Skin of body (tissue), 2 donors: Measurements from ENCODE around the gene ASPHD2. TPM values are rescaled to one million over a fixed set of nuclear protein-coding genes. Genes with fewer than 3 reads are reported as not detected.

Experiments used
- DNase-seq: peaks from one replicate; lab custom pipeline; 2025; lab: John Stamatoyannopoulos, UW
- total RNA-seq: library from RNA; depleted of rRNA; stranded (reverse); fragments of >200 nt; gene quantifications from one replicate; pipeline ENCODE4 v1.2.3, GENCODE V29; 2014

Gene ASPHD2
- total RNA-seq, 1 donor from 2014 or later, result 0.89 TPM

DNA sequence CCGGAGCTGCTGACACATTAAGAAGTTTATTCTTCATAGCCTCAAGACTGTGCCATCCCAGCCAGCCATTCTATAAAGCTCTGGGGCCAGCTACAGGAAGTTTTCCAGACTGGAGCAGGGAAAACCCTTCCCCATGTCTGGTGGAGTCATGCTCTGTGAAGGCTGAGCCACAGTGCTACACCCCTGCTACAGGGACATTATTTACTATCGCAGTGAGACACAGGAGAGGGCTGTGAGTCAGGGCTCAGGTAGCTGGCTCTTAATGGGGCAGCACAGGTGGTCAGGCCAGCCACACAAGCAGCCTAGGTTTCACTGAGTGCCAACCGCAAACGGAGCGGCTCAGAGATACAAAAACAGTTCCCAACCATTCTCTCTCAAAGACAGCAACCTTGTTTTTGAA lies 42.5 kb downstream of the ASPHD2 start:
- no peak for DNase-seq

DNA sequence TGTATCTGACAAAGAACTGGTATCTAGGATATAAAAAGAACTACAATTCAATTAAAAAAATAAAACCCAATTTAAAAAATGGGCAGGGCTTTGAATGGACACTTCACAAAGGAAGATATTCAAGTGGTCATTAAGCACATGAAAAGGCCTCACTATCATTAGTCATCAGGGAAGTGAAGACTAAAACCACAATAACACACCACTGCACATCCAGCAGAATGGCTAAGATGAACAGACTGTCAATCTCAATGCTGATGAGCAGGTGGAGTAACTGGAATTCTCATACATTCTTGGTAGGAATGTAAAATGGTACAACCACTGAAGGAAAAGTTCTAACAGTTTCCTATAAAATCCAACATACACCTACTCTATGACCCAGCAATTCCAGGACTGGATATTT lies 45.6 kb downstream of the ASPHD2 start:
- DNase-seq, result no peak

DNA sequence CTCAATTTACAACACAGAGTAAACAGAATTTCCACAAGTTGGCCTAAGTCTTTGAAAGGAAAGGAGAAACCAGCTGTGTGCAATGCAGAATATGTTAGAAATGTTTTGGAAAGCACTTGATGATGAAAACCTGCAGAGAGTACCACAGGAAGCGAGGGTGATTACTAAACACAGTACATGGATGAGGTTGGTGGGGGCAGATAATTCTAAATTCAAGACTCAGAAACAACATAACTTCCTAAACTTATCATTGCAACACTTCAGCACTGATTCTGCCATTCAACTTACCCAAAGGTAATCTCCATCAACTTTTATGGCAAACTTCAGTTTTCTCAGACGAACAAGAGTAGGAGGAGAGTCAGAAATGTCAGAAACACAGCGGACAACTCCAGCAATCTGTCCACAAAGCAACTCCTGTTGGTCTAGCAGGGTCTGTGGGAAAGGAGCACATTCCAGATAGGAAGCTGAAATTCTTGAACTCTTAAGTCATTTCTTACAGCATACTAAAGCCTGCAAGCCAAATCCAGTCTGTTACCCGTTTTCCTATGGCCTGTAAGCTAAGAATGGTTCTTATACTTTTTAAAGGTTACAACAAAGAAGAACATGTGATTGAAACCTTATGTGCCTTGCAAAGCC lies 47.8 kb downstream of the ASPHD2 start:
- no peak for DNase-seq

DNA sequence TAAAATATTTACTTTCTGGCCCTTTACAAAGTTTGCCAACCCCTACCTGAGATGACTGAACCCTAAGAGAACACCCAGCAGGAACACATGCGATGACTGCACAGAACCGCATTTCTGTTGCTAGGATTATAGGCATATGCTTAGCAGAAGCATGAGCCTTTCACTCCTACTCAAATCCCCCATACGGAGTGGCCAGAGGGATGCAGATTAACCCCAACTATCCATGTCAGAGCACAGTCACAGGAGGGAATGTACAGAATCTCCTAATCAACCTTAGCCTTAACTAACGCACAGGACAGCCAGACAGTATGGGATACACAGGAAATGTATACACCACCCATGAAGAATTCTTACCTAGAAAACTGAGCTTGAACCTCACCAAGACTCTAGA lies 48.3 kb downstream of the ASPHD2 start:
- no peak for DNase-seq

DNA sequence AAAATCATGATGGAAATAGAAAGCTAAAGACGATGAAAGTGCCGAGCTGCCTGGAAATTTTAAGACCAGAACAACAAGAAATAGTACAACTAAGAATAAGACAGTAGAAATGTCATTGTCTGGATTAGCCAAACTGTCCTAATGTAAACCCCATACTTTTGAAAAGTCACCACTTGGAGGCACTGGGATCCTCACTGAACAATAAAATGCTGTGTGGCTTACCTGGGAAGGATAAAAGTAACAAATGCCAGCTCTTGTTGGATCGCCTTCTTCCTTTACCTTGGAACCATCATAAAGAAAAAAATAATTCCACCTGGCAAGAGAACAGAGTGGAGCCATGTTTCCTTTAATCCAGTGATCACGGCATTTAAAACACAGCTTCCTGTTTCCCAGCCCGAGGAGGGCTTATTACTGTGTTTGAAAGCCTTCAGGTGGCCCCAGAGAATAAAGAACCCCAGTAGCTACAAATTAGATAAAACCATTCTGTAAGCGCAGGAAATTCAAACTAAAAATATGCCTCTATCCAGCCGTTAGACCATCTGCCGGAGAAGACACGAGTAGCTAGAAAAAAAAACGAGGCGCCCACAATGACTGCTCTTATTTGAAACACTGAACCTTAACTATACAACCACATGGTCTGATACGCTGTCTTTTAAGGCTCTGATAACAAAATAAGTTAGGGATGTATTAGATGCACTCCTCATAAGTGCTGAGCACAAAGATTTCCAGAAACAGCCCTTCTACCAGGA lies 50.2 kb downstream of the ASPHD2 start:
- no peak for DNase-seq

DNA sequence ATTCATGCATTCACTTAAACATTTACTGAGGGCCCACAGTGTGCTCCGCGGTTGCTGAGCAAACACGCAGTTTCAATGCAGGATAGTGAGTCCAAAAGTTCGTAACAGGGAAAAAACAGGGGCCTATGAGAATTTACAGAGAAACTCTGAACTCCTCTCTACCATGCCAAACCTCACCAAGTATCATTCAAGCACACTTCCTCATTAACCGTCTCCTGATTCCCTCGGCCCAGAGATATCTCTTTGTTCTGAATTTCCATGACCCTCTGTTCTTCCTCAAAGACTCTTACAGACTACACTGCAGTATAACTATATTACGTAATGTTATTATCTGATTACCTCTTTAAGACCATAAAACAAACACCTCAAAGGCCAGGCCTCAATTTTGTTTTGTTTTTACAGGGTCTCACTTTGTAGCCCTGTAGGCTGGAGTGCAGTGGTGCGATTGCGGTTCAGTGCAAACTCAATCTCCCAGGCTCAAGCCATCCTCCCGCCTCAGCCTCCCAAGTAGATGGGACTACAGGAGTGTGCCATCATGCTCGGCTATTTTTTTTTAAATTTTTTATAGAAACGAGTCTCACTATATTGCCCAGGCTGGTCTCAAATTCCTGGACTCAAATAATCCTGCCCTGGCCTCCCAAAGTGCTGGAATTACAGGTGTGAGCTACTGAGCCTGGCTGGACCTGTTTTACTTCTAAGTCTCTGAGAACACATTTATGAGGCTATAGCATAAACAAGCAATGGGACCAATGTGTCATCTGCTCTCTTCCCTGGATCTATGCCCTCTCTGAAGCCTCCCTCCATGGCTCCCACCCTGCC lies 50.9 kb downstream of the ASPHD2 start:
- no peak for DNase-seq

DNA sequence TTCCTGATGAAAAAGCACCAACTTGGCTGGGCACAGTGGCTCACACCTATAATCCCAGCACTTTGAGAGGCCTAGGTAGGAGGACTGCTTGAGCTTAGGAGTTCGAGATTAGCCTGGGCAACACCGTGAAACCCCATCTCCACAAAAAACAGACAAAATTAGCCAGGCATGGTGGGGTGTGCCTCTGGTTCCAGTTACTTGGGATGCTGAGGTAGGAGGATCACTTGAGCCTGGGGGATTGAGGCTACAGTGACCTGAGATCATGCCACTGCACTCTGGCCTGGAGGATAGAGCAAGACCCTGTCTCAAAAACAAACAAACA lies 51.5 kb downstream of the ASPHD2 start:
- no peak for DNase-seq

DNA sequence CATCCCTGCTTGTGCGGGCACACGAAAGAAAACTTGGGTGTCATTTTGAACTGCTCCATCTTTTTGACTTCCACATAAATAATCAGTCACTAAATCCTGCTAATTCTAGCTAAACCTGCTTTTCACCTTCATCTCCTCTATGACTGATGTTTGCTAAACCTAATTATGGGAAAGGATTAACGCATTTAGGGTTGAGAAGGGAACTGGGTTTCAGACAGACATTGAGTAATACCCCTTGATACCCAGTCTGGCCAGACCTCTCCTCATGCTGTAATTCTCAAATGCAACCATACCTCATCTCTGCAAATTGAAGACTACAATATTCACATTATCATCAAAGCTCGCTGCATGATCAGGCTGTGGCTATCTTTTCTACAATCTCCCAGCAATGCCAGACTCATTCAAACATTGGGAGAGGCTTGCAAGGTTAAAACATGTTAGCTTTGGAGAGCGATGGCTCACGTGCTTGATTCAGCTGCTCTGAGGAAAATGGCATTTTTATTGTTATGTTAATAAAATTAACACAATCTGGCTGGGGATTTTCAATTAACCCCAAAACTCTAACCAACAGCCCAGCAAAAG lies 52.1 kb downstream of the ASPHD2 start:
- no peak for DNase-seq

DNA sequence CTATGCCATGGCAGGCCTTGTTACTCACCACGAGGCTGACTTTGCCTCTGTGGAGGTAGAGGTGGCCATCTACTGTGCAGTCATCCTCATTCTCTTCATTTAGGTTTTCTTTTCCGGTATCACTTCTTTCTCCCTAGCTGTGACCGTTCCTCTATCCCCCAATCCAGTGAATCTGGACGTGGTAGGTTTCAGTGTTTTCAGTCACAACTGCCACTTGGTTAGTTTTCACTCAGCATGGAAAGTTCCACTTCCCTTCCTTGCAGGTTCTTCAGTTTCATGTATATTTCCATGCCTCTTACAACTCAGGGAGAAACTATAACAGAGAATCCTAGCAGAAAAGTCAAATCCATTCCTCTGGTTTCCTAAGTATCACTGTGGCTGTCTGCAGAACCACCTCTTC lies 52.6 kb downstream of the ASPHD2 start:
- DNase-seq, result no peak

DNA sequence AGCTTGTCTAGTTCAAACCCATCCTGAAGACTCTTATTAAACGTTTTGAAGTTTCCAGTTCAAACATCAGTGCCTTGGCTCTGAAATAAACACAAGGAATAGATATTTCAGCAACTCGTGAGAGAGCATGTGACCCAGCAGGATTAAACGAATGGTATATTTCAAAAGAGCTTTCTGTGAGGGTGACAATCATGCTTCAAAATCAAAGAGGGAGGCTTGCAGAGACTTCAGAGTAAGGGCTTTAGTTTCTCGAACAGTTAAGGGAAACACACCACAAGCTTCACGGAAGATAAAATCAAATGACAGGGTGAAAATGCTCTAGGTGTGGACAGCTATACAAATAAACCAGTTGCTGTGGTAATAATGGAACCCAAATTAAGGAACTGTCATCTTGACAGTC lies 53.1 kb downstream of the ASPHD2 start:
- DNase-seq, result no peak

DNA sequence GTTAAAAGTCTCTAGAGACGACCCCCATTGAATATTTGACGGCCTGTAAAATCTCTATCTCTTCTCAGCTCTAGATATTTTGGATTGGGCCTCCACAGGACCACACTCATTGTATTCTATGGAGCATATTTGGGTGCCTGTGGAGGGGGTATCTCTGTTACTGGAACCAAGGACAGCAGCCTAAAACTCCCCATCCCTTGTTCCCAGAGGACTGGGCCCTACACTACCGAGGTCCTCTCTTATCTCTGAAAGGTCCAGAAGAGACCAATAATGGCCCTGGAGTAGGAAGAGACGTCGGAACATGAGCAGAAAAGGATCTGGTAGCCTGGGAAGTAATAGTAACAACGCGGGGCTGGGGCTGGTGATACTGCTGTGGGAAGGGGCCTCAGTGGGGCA lies 54.0 kb downstream of the ASPHD2 start:
- DNase-seq, result no peak

DNA sequence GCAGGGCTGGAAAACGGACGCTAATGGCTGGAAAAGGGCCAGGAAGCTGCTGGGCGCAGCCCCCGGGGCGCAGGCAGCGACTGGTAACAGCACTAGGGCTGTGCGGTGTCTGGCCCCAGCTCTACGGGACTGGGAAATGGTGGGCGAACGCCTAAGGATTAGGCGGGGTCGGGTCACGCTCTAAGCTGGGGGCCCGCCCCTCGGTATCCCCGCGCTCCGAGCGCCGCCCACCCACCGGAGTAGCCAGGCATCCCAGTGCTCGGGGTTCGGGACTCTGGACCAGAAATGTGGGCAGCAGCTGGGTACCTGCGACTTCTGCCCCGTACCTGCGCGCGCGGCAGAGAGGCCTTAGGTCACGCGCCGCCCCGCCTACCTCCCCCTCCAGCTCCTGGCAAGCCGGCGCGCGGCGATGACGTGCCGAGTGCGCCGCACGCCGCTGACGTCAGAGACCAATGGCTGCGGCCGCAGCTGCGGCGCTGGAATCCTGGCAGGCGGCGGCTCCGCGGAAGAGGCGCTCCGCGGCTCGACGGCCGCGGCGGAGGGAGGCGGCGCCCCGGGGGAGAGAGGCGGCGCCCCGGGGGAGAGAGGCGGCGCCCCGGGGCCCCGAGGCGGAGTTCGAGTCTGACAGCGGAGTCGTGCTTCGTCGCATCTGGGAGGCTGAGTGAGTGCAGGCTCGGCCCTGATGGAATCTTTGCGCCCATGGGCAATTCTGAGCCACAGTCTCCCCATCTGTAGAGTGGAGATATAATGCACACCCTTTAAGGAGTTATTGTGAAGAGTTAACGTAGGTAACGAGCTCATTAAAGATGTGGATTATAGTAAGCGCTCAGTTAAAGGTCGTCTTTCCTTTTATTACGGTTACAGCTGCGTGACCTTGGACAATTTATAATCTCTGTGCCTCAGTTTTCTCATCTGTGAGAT lies 54.6 kb downstream of the ASPHD2 start, which contains the start of the genes HPS4 and SRRD:
HPS4 (minus strand) TSS at position 345 of the 921 bp plus-strand sequence. CDS start 2,021 bp downstream, outside the sequence.
SRRD (plus strand) TSS at position 439 of the 921 bp plus-strand sequence; CDS start at position 453, 14 bp downstream.
- peak; percentile 87 for DNase-seq

DNA sequence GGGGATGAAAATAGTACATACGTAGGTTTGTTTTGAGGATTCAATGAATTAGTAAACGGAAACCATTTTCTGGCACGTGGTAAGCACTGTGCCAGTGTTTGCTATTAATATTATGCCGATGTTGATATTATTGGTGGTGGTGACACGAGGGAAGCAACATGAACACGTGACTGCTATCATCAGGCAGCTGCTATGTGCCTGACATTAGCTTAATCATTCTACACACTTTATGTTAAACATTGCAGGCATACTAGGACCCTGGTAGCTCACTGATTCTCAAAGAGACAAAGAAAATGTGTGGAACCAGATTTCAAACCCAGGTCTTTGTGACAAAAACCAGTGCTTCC lies 55.3 kb downstream of the ASPHD2 start:
- no peak for DNase-seq

DNA sequence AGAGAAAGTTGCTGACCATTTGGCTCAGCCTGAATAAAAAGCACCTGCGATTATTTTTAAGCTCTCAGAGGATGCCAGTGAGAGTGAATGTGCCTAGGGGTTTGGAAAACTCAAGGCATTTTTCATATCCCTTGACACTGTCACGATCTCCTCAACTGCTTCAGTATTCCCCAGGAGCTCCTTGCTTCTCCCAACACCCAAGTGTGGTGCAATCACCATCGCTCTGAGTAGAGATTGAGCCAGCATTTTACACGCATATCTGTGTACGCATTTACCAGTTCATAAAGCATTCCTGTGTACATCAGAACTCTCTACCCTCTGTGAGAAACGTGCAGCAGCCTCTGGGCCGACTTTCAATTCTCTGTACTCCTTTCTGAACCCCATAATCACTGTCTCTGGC lies 56.0 kb downstream of the ASPHD2 start:
- DNase-seq, result no peak

DNA sequence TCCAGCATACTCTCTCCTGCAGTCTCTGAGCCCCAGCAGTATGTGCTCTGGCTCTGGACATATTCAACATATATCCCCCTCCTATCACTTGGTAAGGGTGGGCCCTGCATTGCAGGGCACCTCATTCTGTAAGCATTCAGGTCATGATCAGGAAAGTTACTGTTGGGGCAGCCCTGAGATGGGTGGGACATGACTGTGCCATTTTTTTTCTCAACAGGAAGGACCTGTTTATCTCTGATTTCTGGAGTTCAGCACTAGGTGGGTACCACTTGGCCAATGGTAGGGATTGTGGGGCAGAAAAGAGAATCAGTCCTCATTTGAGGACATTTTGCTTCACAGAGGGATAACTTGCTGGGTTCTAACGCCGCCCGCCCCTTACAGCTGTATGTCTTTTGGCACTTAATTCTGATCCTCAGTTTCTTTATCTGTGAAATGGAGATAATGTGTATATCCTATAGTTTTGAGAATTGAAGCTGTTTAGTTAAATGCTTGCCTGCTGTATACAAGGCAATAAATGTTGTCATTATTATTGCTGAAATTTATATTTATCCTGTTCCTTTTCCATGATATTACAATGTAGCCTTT lies 56.8 kb downstream of the ASPHD2 start:
- no peak for DNase-seq

DNA sequence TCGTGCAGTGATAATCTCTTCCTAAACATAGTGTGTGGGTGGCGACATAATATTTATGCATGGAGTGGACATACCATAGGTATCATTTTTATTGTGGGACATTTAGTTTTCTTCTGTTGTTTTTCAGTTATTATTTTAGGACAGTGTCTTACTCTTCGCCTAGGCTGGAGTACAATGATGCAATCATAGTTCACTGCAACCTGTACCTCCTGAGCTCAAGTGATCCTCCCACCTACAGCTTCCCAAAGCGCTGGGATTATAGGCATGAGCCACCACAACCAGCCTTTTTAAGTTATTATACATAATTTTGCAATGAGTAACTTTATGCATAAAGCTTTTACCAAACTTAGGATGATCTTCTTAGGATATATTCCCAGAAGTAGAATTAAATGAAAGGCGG lies 57.3 kb downstream of the ASPHD2 start:
- no peak for DNase-seq

DNA sequence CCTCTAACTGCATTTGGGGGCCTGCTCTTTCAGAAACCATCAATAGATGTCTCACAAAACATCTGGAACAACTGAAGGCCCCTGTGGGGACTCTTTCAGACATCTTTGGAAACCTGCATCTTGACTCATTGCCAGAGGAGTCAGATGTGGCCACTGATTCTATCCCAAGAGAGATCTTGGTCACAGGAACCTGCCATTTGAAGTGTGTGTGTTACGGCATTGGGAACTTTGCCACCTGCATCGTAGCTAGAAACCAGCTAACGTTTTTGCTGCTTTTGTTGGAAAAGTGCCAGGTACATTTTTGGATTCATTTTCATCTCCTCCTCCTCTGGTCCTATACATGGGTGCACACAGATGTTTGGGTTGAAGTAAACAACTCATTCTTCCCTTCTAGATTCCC lies 58.9 kb downstream of the ASPHD2 start:
- DNase-seq, result no peak

DNA sequence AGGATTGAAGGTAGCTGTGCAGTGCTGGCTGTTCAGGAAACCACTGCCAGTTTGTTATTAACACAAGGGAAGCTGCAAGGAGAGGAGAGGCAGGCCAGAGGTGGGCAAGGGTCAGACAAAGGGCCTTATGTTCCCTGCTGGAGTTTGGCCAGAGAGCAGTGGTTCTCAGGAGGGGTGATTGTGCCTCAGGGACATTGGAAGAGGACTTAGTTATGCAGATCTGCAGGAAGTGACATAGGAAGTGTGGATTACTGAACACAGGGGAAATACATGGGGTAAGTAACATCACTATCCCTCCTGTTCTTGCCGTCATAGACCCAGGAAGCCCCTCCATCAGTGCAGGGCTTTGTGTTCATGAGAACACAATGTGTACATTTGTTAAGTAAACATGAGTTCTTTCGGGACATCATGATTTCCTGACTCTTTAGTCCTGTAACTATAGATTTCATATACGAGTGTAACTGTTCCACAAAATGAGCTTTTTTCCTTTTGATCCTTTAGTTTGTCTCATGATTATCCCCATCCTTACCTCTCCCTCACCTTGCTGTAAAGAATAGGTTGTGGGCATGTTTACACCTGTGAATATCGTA lies 60.5 kb downstream of the ASPHD2 start:
- DNase-seq, result no peak

DNA sequence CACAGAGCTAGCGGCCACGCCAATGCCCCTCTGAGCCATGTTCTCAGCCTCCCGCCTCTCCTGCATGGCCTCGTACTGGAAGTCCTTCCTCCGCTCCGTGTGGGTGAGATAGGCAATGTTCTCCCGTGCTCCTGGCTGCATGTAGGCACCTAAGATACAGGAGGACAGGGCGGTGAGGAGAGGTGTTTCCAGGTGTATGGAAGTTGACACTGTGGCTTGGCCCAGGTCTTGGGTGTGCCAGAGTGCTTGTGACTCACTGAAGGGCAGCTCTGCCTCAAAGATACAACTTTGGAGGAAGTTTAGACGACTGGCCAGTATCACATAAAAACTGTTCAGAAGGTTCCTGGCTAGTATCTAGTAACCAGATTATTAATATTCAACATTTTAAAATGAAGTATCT lies 63.2 kb downstream of the ASPHD2 start:
- DNase-seq, result no peak

DNA sequence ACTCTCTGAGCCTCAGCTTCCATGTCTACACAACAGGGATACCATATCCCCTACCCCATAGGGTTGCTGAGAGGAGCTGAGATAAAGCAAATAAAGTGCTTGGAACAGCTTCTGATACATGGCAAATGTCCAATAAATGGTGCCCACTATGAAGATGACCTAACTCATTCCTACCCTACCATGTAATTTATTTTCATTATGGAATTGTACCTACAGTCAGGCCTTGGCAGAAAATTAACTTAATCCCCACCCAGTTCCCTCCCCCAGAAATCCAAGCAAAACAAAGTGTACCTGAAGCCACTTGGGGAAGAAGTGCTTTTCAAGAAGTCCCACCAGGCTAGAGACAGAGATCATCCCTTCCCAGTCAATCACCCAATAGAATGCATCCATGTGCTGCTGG lies 65.4 kb downstream of the ASPHD2 start:
- DNase-seq, result no peak
